ENCODE results near the gene MAP3K14.

Gene MAP3K14

GRCh38 chr17:45300060-45300751 lies 16.6 kb downstream of the MAP3K14 start:
- no peak for DNase-seq (ENCODE audit: low read depth)

- no peak for DNase-seq (ENCODE audit: low read depth)
These were observed 17.5 kb downstream of the MAP3K14 start for GRCh38 chr17:45299361-45299760.

DNA sequence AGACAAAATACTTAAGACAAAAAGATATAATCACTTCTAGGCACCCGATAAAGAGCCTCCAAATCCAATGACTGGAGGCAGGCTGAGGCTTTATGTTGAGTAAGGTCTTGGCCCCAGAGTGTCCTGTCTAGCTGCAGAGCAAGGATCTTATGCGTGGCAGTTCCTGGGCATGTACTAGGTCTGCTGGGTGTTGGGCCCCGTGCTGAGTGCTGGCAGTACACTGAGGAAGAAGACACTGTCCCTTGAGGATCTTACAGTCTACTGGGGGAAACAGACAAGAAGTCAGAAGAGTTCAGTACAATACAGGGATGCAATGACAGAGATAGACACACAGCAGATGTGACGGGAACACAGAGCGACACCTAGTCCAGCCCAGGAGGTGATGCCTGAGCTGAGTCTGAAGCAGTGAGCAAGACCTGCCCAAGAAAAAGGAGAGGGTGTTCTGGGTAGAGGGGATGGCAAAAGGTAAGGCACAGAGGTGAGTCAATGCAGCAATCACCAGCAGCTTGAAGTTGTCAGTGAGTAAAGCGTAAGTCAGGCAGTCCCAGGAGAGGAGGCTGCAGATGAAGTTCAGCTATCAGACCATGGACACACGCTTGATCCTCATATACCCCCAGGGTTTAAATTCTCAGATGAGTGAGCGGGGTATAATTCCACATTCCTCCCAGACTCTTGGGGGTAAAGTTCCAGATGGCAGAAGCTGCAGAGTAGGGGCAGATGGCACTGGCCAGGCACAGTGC lies 18.1 kb downstream of the MAP3K14 start:
- no peak for DNase-seq (ENCODE audit: low read depth)

DNA sequence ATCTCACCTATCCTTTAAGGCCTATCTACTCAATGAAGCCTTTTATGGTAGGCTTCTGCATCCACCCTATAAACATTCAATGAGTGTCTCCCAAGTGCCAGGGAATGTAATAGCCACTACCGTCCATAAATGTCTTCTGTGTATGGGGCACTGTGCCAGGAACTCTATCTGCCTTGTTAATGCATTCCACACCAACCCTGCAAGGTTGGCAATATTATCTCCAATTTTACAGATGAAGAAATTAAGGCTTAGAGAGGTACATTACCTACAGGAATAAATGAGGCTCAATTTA lies 20.0 kb downstream of the MAP3K14 start:
- DNase-seq (ENCODE audit: low read depth) = no peak

DNA sequence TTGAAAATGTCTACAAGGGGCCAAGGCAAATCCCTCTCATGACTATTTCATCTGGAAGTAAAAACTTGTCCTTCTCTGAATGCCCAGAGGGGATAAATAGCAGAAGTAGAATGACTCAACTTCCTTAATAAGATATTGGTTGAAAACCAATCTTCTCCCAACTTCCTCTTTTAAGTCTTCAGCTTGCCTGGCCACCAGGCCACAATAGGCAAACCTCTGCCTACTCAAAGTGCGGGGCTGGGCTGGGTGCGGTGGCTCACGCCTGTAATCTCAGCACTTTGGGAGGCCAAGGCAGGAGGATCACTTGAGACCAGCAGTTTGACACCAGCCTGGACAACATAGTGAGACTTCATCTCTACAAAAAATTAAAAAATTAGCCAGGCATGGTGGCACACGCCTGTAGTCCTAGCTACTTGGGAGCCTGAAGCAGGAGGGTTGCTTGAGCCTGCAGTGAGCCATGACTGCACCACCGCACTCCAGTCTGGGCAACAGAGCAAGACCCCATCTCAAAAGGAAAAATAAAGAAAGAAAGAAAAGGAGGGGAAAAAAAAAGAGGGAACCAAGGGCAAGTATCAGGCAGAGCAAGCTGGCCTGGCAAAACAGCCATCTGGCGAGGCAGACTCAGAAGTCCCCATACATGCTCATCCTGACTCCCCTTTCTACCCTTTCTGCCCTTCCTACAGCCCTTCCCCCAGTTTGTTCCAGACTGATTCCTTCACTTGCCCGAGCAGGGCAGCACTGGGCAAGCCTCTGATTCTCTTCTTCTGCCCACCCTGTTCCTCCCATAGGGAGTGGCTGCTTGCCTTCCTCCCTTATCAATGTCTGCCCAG lies 20.6 kb downstream of the MAP3K14 start:
- DNase-seq (ENCODE audit: low read depth) = no peak

- DNase-seq (ENCODE audit: low read depth) = no peak
These were observed 22.3 kb downstream of the MAP3K14 start for GRCh38 chr17:45294506-45294905.

DNA sequence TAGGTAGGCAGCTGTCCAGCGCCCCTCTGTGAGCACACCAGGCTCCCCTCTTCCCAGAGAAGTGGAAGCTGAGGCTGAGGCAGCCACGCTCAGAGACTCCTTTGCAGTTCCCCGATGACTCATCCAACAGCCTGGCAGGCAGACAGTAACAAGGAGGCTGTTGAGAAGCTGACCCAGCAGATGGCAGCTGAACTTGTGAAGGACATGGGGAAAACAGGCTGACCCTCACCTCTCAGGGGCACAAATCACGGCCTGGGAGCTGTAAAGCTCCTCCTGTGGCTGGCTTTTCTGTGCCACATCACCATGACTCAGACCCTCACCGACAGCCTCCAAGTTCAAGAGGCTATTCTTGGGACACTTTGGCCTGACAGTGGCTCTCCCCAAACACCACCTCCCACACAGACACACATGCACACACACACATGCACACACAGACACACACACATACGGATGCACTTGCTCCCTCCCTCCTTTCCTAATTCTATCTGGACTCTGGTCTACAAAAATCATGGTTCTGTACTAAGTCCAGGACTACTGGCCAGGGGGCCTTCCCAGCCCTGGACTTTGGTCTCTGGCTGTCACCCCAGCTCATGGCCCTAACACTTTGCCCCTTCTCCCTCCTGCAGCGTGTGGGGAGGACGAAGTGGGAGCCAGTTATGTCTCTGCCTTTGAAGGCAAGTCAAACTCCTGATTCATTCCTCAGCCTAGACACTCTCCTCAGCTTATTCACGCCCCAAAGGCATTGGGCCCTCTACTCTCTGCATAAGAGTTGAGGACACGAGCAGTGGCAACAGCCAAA lies 23.2 kb downstream of the MAP3K14 start:
- DNase-seq (ENCODE audit: low read depth) = no peak

- no peak for DNase-seq (ENCODE audit: low read depth)
These were observed 24.0 kb downstream of the MAP3K14 start for GRCh38 chr17:45292696-45293412.

DNA sequence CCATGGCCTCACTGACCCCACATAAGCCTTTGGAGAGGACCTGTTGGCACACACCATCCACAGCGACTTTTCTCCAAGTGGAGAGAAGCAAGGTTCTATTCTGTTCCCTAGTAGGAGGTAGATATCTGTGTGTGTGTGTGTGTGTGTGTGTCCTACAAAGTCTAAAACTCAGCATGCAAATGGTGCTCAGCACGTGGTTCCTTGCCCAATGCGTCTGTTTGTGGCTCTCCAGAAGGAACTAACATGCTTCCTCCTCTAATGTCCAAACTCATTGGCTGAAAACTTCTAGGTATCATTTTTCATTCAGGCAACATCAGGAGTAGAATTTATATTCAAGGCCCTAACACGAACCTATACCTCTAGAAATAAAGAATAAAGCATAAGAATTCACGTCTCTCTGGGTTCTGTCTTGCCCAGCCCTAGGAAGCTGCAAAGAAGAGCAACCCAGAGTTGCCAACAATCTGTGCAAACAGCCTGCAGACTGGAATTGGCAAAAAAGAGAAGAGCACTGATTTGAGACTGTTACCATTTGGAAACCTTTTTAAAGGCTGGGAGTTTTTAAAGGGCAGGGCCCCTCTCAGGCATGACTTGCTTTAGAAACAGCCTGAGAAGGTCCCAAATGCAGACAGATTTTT lies 25.5 kb downstream of the MAP3K14 start:
- DNase-seq (ENCODE audit: low read depth) = no peak

GRCh38 chr17:45290269-45290765 lies 26.5 kb downstream of the MAP3K14 start:
- no peak for DNase-seq (ENCODE audit: low read depth)

DNA sequence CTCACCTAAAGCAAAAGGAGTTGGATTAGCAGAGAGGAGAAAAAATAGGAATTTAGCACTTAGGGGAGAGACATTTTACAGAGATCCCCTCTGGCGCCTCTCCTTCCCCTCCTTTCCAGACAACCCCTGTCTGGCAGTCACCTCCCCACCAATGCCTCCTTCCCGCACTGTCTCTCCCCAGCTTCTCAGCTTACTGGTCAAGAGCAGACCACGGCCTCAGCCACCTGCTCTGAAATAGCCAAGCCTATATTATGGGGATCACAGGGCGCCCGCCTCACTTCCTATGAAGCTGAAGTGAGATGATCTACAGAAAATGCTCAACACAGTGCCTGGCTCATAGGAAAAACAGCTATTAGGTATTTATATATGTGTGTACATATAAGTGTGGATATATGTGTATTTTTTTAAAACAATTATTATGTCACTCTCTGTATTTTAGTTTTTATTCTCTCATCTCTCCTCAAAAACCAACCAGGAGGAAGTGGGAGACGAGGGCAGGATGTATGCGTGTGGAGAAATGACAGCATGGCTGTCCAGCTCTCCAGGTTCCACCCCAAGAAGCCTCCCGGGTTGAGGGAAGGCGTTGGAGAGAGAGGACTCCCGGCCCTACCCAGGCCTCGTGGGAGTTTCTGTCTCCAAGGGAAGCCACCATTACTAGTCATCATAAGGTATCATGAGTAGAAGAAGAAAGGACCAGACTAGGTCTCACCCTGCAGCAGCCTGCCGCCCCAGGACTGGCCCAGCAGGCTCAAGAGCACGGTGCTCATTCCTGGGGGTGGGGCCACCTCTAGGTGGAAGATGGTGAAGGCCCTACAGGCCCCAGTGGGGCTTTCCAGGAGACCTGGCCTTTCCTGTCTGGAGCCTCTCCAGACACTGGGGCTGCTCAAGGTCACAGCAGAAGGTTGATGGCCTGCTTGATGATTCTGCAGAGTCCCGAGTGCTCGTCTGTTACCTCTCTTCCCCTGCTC lies 27.2 kb downstream of the MAP3K14 start:
- DNase-seq (ENCODE audit: low read depth) = no peak

DNA sequence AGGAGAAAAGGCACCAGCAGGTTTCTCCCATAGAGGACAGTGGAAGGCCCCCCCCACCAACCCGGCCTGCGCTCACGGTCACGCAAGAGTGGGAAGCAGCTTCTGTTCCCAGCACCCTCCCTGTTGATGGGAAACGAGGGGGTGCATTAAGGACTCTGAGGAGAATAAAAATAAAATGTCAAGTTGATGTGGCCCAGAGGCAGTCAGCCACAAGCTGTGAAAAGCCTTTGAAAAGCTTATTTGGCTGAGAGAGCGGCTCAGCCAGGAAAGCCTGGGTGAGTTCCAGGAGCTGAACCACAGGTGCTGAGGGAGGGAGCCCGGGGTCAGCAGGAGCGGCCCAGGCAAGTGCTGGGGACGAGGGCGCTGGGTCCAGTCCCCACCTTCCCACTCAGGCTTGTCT lies 28.0 kb downstream of the MAP3K14 start:
- no peak for DNase-seq (ENCODE audit: low read depth)

- no peak for DNase-seq (ENCODE audit: low read depth)
These were observed 29.0 kb downstream of the MAP3K14 start for GRCh38 chr17:45287526-45288500.

- DNase-seq (ENCODE audit: low read depth) = no peak
These were observed 30.5 kb downstream of the MAP3K14 start for GRCh38 chr17:45286286-45286685.

GRCh38 chr17:45284176-45285140 lies 32.4 kb downstream of the MAP3K14 start:
- no peak for DNase-seq (ENCODE audit: low read depth)

DNA sequence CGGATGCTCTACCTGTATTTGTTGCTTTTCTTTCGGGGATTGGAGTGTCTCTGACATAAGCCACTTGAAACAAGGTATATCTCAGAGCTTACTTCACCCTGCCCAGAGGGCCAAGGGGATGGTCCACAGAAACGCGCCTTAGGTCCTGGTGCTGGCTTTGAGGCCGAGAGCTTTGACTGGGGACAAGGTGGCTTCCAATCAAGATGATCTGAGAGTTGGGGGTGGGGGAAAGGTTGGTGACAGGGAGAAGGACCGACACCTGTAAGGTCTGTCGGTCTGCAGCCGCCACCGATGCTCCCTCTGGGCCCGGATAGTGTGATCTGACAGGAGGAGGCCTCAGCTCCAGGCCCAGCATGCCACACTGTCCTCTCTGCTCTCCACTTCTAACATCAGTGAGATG lies 33.1 kb downstream of the MAP3K14 start:
- no peak for DNase-seq (ENCODE audit: low read depth)

Data from CMK (cell line).